Activated CD8-positive, alpha-beta memory T cell treated with anti-CD3 and anti-CD28 coated beads, Interleukin-2, amount 50 U/mL, for 4 hours (primary cell): ENCODE data around the gene FDX2.
A peak's percentile ranks its signal among the peaks of the same experiment; 100 is the strongest.

Experiments
- DNase-seq: peaks from one replicate; pipeline ENCODE4 v3.0.0-alpha.2; 2020

Gene FDX2

DNA sequence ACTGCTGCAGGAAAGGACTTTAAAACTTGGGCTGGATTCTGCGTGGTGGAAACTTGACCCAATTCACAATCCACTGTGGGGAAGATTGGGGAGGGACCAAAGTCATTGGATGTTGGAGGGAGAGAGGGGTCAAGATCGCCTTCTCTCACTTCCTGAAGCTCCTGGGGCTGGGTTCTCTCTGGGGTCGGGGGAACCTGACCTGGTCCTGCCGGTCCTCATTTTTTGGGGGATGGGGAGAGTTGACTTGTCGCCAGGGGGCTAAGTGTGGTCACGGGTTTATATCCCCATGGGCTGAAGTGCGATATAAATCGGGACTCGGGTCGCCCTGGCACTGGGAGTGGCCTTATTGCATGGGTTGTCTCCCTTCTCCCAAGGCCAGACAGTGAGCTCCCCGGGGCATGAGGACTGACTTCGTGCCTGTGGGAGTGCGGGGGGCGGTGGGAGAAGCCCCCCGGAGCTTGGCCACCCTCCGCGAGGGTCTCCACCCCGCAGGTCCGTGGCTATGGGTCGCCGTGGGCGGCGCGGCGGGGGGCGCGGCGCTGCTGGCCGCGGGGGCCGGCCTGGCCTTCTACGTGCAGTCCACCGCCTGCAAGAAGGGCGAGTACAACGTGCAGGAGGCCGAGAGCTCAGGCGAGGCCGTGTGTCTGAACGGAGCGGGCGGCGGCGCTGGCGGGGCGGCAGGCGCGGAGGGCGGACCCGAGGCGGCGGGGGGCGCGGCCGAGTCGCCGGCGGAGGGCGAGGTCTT, 19.8 kb downstream of the FDX2 start:
- DNase-seq = no peak

DNA sequence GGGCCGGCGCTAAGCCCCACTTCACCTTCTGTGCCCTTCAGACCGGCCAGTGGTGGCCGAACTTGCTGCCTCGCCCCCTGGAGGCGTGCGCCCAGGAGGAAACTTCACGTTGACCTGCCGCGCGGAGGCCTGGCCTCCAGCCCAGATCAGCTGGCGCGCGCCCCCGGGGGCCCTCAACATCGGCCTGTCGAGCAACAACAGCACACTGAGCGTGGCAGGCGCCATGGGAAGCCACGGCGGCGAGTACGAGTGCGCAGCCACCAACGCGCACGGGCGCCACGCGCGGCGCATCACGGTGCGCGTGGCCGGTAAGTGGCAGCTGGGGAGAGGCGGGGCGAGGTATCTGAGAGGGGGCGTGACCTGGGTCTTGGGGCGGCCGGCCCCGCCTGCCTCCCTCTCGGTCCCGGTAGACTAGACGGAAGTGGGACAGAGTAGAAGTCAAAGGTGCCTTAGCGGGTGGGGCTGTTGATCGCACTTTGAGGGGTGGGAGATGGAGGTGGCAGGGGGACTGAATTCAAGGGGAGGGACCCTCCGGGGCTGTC, 20.4 kb downstream of the FDX2 start:
- peak; percentile 65 for DNase-seq

GRCh38 chr19:10294368-10294697, 21.5 kb downstream of the FDX2 start:
- DNase-seq = no peak

DNA sequence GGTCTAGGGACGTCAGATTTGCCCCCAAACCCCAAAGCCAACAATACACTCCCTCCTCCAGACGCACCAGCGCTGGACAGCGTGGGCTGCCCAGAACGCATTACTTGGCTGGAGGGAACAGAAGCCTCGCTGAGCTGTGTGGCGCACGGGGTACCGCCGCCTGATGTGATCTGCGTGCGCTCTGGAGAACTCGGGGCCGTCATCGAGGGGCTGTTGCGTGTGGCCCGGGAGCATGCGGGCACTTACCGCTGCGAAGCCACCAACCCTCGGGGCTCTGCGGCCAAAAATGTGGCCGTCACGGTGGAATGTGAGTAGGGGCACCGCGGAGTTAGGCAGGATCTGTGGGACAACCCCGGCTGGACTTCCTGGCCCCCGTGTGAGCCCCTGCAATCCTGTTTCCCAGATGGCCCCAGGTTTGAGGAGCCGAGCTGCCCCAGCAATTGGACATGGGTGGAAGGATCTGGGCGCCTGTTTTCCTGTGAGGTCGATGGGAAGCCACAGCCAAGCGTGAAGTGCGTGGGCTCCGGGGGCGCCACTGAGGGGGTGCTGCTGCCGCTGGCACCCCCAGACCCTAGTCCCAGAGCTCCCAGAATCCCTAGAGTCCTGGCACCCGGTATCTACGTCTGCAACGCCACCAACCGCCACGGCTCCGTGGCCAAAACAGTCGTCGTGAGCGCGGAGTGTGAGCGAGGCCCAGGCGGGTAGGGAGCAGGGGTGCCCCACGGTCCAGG, 22.0 kb downstream of the FDX2 start:
- DNase-seq = no peak

DNA sequence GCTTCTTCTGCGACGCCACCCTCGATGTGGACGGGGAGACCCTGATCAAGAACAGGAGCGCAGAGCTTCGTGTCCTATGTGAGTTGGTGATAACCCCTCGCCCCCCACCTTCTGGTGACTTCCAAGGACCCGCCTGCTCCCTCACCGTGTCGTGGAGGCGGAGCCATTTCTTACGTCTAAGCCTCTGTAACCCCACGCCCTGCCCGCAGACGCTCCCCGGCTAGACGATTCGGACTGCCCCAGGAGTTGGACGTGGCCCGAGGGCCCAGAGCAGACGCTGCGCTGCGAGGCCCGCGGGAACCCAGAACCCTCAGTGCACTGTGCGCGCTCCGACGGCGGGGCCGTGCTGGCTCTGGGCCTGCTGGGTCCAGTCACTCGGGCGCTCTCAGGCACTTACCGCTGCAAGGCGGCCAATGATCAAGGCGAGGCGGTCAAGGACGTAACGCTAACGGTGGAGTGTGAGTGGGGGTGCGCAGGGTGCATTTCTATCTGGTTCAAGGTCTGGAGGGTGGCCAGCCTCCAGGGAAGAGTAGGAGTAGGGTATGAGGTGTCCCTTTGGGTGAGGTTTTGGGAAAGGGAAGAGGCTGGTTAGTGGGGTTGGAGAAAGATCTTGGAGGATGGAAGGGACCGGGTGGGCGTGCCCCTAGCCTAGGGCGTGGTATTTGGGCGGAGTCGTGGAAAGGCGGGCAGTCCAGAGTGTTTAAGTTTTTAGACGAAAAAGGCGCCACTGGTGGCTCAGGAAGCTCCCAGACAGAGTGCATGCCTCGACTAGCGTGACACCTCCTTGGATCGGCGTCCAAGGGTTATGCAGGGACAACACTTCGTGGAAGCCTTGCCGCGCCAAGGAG, 22.8 kb downstream of the FDX2 start:
- DNase-seq = no peak

DNA sequence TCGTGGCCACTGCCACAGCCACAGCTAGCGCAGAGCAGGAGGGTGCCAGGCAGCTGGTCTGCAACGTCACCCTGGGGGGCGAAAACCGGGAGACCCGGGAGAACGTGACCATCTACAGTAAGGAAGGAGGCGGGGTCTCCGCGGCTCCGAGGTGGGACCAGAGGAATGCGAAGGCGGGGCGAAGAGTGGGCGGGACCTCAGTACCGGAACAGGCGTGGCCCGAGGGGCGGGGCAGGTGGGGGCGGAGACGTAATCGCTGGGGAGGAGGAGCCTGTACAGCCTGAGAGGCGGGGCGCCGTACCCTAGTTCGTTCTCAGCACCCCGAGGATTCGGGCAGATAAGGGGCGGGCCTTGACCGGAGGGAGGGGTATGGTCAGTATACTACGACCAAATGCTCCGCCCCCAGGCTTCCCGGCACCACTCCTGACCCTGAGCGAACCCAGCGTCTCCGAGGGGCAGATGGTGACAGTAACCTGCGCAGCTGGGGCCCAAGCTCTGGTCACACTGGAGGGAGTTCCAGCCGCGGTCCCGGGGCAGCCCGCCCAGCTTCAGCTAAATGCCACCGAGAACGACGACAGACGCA, 23.5 kb downstream of the FDX2 start:
- peak; percentile 68 for DNase-seq

- no peak for DNase-seq
These were observed 24.1 kb downstream of the FDX2 start for GRCh38 chr19:10291554-10292205.

GRCh38 chr19:10290876-10291553, 24.8 kb downstream of the FDX2 start:
- DNase-seq = peak; percentile 68

- DNase-seq = no peak
These were observed 25.4 kb downstream of the FDX2 start for GRCh38 chr19:10290357-10290875.

GRCh38 chr19:10289836-10290356, 25.9 kb downstream of the FDX2 start, which contains the start of gene ICAM5:
TSS of gene ICAM5 (plus strand) at chr19:10289952. CDS start at chr19:10290044, 92 bp downstream.
- DNase-seq = peak; percentile 67

- peak; percentile 65 for DNase-seq
These were observed 26.5 kb downstream of the FDX2 start for GRCh38 chr19:10289167-10289835.

DNA sequence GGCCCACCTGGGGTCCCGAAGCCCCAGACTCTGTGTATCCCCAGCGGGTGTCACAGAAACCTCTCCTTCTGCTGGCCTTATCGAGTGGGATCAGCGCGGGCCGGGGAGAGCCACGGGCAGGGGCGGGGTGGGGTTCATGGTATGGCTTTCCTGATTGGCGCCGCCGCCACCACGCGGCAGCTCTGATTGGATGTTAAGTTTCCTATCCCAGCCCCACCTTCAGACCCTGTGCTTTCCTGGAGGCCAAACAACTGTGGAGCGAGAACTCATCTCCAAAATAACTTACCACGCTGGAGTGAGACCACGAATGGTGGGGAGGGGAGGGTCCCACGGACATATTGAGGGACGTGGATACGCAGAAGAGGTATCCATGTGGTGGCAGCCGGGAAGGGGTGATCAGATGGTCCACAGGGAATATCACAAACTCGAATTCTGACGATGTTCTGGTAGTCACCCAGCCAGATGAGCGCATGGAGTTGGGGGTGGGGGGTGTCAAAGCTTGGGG, 27.1 kb downstream of the FDX2 start:
- peak; percentile 48 for DNase-seq

DNA sequence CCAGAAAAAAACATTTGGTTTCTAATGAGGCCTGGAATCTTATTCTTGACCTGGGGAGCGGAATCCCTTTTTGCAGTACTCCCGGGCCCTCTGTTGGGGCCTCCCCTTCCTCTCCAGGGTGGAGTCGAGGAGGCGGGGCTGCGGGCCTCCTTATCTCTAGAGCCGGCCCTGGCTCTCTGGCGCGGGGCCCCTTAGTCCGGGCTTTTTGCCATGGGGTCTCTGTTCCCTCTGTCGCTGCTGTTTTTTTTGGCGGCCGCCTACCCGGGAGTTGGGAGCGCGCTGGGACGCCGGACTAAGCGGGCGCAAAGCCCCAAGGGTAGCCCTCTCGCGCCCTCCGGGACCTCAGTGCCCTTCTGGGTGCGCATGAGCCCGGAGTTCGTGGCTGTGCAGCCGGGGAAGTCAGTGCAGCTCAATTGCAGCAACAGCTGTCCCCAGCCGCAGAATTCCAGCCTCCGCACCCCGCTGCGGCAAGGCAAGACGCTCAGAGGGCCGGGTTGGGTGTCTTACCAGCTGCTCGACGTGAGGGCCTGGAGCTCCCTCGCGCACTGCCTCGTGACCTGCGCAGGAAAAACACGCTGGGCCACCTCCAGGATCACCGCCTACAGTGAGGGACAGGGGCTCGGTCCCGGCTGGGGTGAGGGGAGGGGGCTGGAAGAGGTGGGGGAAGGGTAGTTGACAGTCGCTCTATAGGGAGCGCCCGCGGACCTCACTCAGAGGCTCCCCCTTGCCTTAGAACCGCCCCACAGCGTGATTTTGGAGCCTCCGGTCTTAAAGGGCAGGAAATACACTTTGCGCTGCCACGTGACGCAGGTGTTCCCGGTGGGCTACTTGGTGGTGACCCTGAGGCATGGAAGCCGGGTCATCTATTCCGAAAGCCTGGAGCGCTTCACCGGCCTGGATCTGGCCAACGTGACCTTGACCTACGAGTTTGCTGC, 28.7 kb downstream of the FDX2 start, which contains the start of gene ICAM4:
TSS of gene ICAM4 (plus strand) at position 153 of the 935 bp plus-strand sequence. CDS start at position 211, 58 bp downstream.
- DNase-seq = no peak

DNA sequence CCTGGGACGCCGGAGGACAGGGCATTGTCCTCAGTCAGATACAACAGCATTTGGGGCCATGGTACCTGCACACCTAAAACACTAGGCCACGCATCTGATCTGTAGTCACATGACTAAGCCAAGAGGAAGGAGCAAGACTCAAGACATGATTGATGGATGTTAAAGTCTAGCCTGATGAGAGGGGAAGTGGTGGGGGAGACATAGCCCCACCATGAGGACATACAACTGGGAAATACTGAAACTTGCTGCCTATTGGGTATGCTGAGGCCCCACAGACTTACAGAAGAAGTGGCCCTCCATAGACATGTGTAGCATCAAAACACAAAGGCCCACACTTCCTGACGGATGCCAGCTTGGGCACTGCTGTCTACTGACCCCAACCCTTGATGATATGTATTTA, 30.4 kb downstream of the FDX2 start:
- no peak for DNase-seq

GRCh38 chr19:10284960-10285278, 30.9 kb downstream of the FDX2 start:
- DNase-seq = no peak

GRCh38 chr19:10284065-10284959, 31.5 kb downstream of the FDX2 start:
- DNase-seq = no peak

DNA sequence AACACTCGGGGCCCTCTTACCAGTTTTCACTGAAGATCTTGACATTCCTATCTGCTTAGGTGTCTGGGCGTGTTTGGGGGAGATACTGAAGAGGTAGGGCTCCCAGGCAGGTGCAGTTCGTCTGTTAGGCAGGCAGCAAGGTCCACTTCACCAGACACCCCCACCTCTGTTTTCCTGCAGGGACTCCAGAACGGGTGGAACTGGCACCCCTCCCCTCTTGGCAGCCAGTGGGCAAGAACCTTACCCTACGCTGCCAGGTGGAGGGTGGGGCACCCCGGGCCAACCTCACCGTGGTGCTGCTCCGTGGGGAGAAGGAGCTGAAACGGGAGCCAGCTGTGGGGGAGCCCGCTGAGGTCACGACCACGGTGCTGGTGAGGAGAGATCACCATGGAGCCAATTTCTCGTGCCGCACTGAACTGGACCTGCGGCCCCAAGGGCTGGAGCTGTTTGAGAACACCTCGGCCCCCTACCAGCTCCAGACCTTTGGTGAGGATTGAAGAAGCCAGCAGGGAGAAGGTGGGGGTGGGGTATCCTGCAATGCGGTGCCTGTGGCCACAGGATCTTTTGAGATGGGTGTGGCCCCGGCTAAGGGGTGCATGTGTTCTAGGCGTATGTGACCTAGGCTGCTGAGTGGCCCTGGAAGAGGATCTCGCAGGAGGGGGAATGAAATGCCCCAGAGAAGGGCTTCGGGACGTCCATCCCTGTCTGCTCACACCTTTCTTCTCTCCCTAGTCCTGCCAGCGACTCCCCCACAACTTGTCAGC, 32.3 kb downstream of the FDX2 start:
- DNase-seq = no peak
